Osteoblast (primary cell): ENCODE measurements around the gene CCNYL1. TPM values are rescaled to one million over a fixed set of nuclear protein-coding genes. Genes with fewer than 3 reads are reported as not detected.

Experiments
- DNase-seq: peaks from one replicate; pipeline ENCODE4 v3.0.0; 2011; ENCODE audit warnings: low spot score, mixed read lengths; ENCODE audit not compliant: insufficient read length; ENCODE audit errors: missing footprints
- H2AFZ ChIP-seq: 2 replicates; pipeline ENCODE4 v1.6.0; 2011; ENCODE audit warnings: mild to moderate bottlenecking, low read length
- H3K27ac ChIP-seq: 2 replicates; pipeline ENCODE4 v1.5.1; 2011; ENCODE audit warnings: mild to moderate bottlenecking, low read depth, low read length, moderate library complexity
- H3K27me3 ChIP-seq: 2 replicates; pipeline ENCODE4 v1.6.0; 2012; ENCODE audit warnings: mild to moderate bottlenecking, control low read depth, inconsistent platforms, low read length, moderate library complexity; ENCODE audit not compliant: insufficient read depth
- H3K36me3 ChIP-seq: 2 replicates; pipeline ENCODE4 v1.5.1; 2011; ENCODE audit warnings: mild to moderate bottlenecking, low read length, control low read depth, moderate library complexity; ENCODE audit not compliant: insufficient read depth
- H3K4me1 ChIP-seq: 2 replicates; pipeline ENCODE4 v1.5.1; 2011; ENCODE audit warnings: mild to moderate bottlenecking, low read length, control low read depth, moderate library complexity; ENCODE audit not compliant: insufficient read depth
- H3K4me2 ChIP-seq: 2 replicates; pipeline ENCODE4 v1.6.0; 2011; ENCODE audit warnings: mild to moderate bottlenecking, low read length; ENCODE audit not compliant: insufficient read depth
- H3K4me3 ChIP-seq: fragments of 200-600 bp; sonication (generic); 3 replicates; pipeline ENCODE4 v1.5.1; 2012; ENCODE audit warnings: mild to moderate bottlenecking, low read length, inconsistent platforms; ENCODE audit not compliant: insufficient read depth
- H3K79me2 ChIP-seq: 2 replicates; pipeline ENCODE4 v1.6.0; 2012; ENCODE audit warnings: mild to moderate bottlenecking, low read length, control low read depth, inconsistent platforms; ENCODE audit not compliant: insufficient read depth
- H3K9me3 ChIP-seq: 2 replicates; pipeline ENCODE4 v1.5.1; 2011; ENCODE audit warnings: low read depth, low read length, control low read depth
- H4K20me1 ChIP-seq: 2 replicates; pipeline ENCODE4 v1.6.0; 2012; ENCODE audit warnings: mild to moderate bottlenecking, low read length, control low read depth; ENCODE audit not compliant: insufficient read depth
- CTCF ChIP-seq: IDR thresholded peaks from 2 replicates; pipeline ENCODE4 v1.5.1; 2011; ENCODE audit warnings: mild to moderate bottlenecking, low read depth, low read length, moderate library complexity; ENCODE audit errors: extremely low read depth
- total RNA-seq: library from RNA; depleted of rRNA; stranded (reverse); fragments of >200 nt; gene quantifications from 2 replicates; pipeline ENCODE4 v1.2.3, GENCODE V29; 2012

Gene CCNYL1
- total RNA-seq, 1 donor = 15.9 TPM

DNA sequence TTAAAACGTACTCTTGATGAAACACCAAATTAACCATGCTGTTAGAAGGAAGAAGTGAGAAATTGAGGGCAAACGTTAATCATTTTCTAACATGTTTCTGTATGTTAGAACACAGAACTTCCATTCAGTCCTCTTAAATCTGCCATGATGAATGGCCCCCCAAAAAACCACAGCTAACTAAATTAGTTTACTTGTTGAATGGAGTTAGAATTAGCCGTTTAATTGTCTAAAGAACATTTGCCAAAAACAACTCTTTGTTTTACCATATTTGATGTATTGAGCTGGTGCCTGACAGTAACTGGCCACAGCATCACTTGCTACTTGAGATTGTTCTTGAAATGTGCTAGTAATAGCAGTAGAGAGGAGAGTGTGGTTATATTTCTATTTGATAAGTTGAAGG, 12.7 kb downstream of the CCNYL1 start:
- Histone ChIP-seq H3K4me1 (peaks cover 3% of the 10 kb centered on the region), H3K4me2 (no peak overlapping the region), H3K27ac (no peak overlapping the region), H3K4me3 (no peak overlapping the region), H3K36me3 (peaks cover 5% of the 10 kb centered on the region), H3K27me3 (no peaks in the 10 kb centered on the region), H2AFZ (no peak overlapping the region), H3K9me3 (no peaks in the 10 kb centered on the region), H4K20me1 (peaks cover 9% of the 10 kb centered on the region), H3K79me2 (peaks cover 40% of the 10 kb centered on the region)
- TF ChIP-seq CTCF = no peak
- no peak for DNase-seq

DNA sequence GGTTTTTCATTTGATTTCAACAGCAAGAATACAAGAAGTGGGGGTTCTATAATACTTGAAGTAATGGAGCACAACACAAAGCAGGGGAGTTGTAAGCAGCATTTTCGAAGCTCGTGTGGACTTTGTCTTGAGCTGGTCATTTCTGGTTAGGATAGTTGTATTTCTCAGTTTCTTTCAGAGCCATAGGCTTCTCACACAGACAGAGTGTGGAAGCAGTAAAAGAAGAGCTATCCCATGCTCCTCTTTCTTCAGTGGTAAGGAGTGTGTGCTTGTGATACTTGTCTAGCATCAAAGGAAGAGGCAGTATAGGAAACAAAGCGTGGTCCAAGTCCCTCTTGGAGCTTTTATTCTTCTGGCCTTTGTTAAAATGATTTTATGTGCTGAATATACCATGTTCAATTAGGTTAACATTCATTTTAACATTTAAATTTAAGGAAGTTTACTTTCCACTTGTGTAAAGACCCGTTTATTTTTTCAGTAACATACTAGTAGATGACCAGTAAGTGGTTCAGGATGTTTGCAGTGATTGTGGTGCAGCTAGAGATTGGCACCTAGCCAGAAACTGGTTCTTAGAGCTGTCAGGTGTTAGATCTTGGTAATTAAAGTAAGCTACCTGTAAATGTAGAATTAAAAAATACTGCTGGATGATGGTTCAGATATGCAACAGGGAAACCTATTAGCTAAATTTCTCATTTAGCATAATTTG, 14.6 kb downstream of the CCNYL1 start:
- Histone ChIP-seq H3K79me2 (peaks cover 24% of the 10 kb centered on the region), H4K20me1 (peaks cover under 1% of the 10 kb centered on the region), H2AFZ (no peak overlapping the region), H3K27me3 (no peaks in the 10 kb centered on the region), H3K4me2 (no peak overlapping the region), H3K9me3 (no peaks in the 10 kb centered on the region), H3K4me1 (peaks cover 3% of the 10 kb centered on the region), H3K4me3 (no peak overlapping the region), H3K27ac (no peak overlapping the region), H3K36me3 (peaks cover 8% of the 10 kb centered on the region)
- DNase-seq = no peak
- no peak for TF ChIP-seq CTCF

GRCh38 chr2:207727261-207727660, 15.8 kb downstream of the CCNYL1 start:
- Histone ChIP-seq H3K79me2 (peaks cover 15% of the 10 kb centered on the region), H4K20me1 (no peaks in the 10 kb centered on the region), H3K4me2 (no peak overlapping the region), H2AFZ (no peak overlapping the region), H3K4me1 (peaks cover 3% of the 10 kb centered on the region), H3K4me3 (no peak overlapping the region), H3K36me3 (peaks cover 8% of the 10 kb centered on the region), H3K27me3 (no peaks in the 10 kb centered on the region), H3K27ac (no peak overlapping the region), H3K9me3 (no peaks in the 10 kb centered on the region)
- no peak for TF ChIP-seq CTCF
- DNase-seq = peak; percentile 76

GRCh38 chr2:207729465-207729998, 18.1 kb downstream of the CCNYL1 start:
- no peak overlapping the region for H3K4me3 ChIP-seq
- TF ChIP-seq CTCF = no peak
- no peaks in the 10 kb centered on the region for H3K9me3 ChIP-seq
- no peaks in the 10 kb centered on the region for H4K20me1 ChIP-seq
- no peak overlapping the region for H2AFZ ChIP-seq
- no peaks in the 10 kb centered on the region for H3K4me1 ChIP-seq
- peaks cover 8% of the 10 kb centered on the region for H3K36me3 ChIP-seq
- no peak for DNase-seq
- no peaks in the 10 kb centered on the region for H3K27me3 ChIP-seq
- H3K79me2 ChIP-seq = no peaks in the 10 kb centered on the region
- H3K27ac ChIP-seq = no peak overlapping the region
- no peak overlapping the region for H3K4me2 ChIP-seq
